ENCODE data around the gene CTSA. TPM values are rescaled to one million over a fixed set of nuclear protein-coding genes. Genes with fewer than 3 reads are reported as not detected.

The CTSA gene
- total RNA-seq, 1 donor from 2014 or later, result 42.7 TPM

GRCh38 chr20:45878076-45878761 lies 12.9 kb upstream of the CTSA start:
- no peak overlapping the region for H3K4me3 ChIP-seq (ENCODE audit: low read depth, low read length)
- no peak for DNase-seq (ENCODE audit: low read depth)
- TF ChIP-seq, protein P1, sequence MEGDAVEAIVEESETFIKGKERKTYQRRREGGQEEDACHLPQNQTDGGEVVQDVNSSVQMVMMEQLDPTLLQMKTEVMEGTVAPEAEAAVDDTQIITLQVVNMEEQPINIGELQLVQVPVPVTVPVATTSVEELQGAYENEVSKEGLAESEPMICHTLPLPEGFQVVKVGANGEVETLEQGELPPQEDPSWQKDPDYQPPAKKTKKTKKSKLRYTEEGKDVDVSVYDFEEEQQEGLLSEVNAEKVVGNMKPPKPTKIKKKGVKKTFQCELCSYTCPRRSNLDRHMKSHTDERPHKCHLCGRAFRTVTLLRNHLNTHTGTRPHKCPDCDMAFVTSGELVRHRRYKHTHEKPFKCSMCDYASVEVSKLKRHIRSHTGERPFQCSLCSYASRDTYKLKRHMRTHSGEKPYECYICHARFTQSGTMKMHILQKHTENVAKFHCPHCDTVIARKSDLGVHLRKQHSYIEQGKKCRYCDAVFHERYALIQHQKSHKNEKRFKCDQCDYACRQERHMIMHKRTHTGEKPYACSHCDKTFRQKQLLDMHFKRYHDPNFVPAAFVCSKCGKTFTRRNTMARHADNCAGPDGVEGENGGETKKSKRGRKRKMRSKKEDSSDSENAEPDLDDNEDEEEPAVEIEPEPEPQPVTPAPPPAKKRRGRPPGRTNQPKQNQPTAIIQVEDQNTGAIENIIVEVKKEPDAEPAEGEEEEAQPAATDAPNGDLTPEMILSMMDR (conservative IDR thresholded peaks at IDR 0.05; ENCODE audit: low read depth, low read length), result no peak

DNA sequence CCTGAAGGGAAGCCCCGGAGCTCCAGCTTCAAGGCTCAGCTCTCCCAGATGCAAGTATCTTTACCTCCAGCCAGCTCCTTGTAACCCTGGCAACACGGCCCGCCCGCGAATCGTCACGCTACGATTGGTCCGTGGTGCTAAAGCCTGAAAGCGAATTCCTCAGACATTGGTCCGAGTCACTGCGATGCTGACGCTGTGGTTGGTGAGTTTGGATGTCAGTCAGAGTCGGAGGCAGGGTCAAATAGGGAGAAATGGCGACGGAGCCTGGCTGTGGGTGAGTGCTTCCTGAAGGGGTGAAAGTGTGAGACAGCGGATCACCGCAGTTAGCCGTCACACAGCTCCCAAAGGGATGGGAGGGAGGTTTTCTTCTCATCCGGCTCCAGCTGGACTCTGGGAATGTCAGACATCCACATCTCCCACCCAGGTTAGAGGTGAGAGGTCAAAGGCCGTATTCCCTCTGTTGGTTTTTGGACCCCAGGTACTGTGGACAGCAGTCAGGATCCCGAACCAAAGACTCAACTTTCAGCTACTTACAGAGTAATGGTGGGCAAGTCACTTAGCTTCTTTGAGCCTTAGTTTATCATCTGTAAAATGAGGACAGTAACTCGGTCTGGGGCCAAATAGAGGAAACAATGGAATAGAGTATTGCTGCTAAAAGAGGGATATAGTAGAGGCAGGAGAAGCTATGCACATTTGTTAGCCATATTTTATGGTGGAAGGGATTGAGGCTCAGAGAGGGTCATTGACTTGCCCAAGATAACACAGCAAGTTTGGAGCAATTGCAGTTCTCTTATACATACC lies 9.9 kb upstream of the CTSA start, which contains the start of gene ZSWIM1:
Gene ZSWIM1, plus strand, starts transcription at position 240 of the 801 bp plus-strand sequence. CDS start 1,366 bp downstream, outside the sequence.
- TF ChIP-seq, protein P1 (conservative IDR thresholded peaks at IDR 0.05; ENCODE audit: low read depth, low read length), result no peak
- peak within 1 kb of the TSS; percentile 78 for H3K4me3 ChIP-seq (ENCODE audit: low read depth, low read length)
- peak; percentile 87 for DNase-seq (ENCODE audit: low read depth)

DNA sequence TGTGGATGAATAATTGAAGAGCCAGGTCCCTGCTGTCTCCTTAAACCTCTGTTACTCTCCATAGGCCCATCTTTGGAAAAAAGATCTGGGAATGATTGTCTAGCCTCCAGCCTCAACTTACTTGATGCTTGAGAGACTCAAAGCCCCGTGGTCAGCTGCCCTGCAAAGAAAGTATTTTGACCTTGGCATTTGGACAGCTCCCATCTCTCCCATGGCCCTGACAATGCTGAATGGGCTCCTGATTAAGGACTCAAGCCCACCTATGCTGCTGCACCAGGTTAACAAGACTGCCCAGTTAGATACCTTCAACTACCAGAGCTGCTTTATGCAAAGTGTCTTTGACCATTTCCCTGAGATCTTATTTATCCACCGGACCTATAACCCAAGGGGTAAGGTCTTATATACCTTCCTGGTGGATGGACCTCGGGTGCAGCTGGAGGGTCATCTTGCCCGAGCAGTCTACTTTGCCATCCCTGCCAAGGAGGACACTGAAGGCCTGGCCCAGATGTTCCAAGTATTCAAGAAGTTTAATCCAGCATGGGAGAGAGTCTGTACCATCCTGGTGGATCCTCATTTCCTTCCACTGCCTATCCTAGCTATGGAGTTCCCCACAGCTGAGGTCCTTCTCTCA lies 8.6 kb upstream of the CTSA start:
- no peak for DNase-seq (ENCODE audit: low read depth)
- TF ChIP-seq, protein P1 (conservative IDR thresholded peaks at IDR 0.05; ENCODE audit: low read depth, low read length), result no peak
- H3K4me3 ChIP-seq (ENCODE audit: low read depth, low read length), result no peak overlapping the region

DNA sequence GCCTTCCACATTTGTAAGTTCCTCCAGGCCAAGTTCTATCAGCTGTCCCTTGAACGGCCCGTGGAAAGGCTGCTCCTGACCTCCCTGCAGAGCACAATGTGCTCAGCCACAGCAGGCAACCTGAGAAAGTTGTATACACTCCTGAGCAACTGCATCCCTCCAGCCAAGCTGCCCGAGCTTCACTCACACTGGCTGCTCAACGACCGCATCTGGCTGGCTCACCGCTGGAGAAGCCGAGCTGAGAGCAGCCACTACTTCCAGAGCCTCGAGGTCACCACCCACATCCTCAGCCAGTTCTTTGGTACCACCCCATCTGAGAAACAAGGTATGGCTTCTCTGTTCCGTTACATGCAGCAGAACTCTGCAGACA lies 8.1 kb upstream of the CTSA start:
- TF ChIP-seq, protein P1 (conservative IDR thresholded peaks at IDR 0.05; ENCODE audit: low read depth, low read length), result no peak
- H3K4me3 ChIP-seq (ENCODE audit: low read depth, low read length), result no peak overlapping the region
- DNase-seq (ENCODE audit: low read depth), result no peak

GRCh38 chr20:45886590-45887345 lies 4.4 kb upstream of the CTSA start:
- no peak for DNase-seq (ENCODE audit: low read depth)
- H3K4me3 ChIP-seq (ENCODE audit: low read depth, low read length), result no peak overlapping the region
- TF ChIP-seq, protein P1 (conservative IDR thresholded peaks at IDR 0.05; ENCODE audit: low read depth, low read length), result no peak

DNA sequence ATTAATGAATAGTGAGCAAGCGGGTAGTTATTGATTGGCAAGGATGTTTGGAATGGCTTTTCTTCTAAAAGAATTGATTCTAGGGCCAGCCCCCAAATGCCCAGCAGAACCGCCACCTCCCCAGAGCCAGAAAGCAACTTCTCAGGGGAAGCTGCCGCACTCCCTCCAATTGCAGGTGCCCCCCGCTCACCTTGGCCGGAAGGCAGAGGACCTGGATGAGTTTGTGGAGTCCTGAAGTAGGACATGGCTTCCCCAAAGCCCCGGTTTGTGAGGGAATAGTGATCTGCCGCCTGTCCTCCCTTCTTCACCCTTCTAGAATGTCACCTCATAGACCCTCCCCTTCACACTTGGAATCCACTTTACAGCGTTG lies 3.8 kb upstream of the CTSA start, which contains the start of gene SPATA25:
Gene SPATA25, minus strand, starts transcription at position 277 of the 370 bp plus-strand sequence. Its CDS starts 32 bp downstream, at position 245.
- no peak within 1 kb of the TSS for H3K4me3 ChIP-seq (ENCODE audit: low read depth, low read length)
- DNase-seq (ENCODE audit: low read depth), result no peak
- TF ChIP-seq, protein P1 (conservative IDR thresholded peaks at IDR 0.05; ENCODE audit: low read depth, low read length), result no peak
